ENCODE data around the gene WDR64.

WDR64 gene

DNA sequence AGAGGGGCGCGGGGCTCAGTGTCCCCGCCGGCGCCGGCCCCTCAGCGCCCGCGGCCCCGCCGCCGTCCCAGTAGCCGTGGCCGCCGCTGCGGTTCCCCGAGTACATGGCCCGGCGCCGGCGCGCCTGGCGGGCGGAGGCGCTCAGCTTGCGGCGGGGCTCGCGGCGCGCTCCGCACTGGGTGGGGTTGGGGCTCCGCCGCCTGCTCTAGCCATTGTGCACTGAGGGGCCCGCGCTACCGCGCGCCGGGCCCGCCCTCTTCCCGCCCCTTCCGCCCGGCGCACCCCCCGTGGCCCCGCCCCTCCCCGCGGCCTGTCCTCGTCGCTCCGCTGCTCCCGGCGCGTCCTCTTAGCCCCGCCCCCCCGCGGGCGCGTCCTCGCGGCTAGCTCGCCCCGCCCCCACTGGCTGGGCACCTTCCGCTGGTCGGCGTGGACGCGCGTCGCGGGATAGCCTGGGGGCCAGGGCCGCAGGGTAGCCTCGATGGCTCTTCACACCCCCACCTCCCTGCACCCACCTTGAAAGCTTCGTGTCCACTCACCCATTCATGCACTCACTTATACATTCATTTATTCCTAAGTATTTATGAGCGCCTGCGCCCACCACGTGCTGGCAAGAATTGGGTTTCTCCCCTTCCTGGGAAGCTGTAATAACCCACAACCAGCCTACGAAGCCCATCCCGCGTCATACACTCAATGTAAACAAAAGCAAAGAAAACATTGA is 11.8 kb upstream of the WDR64 start, which contains the start of the genes CHML and OPN3:
Gene CHML, minus strand, starts transcription at position 221 of the 718 bp plus-strand sequence. CDS start 4,603 bp downstream, outside the sequence.
Gene OPN3, minus strand, starts transcription at position 221 of the 718 bp plus-strand sequence. Its CDS starts 115 bp downstream, at position 106.
- TF ChIP-seq, protein P1, sequence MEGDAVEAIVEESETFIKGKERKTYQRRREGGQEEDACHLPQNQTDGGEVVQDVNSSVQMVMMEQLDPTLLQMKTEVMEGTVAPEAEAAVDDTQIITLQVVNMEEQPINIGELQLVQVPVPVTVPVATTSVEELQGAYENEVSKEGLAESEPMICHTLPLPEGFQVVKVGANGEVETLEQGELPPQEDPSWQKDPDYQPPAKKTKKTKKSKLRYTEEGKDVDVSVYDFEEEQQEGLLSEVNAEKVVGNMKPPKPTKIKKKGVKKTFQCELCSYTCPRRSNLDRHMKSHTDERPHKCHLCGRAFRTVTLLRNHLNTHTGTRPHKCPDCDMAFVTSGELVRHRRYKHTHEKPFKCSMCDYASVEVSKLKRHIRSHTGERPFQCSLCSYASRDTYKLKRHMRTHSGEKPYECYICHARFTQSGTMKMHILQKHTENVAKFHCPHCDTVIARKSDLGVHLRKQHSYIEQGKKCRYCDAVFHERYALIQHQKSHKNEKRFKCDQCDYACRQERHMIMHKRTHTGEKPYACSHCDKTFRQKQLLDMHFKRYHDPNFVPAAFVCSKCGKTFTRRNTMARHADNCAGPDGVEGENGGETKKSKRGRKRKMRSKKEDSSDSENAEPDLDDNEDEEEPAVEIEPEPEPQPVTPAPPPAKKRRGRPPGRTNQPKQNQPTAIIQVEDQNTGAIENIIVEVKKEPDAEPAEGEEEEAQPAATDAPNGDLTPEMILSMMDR (IDR thresholded peaks at IDR 0.05; ENCODE audit: borderline replicate concordance, control extremely low read depth, extremely low read depth, insufficient read depth, missing control alignments): no peak
- in situ Hi-C loops (cut with MboI; ENCODE audit: low sequenced_read_pairs, unreplicated experiment): no loop called here
- DNase-seq (ENCODE audit: low spot score): peak; percentile 98

DNA sequence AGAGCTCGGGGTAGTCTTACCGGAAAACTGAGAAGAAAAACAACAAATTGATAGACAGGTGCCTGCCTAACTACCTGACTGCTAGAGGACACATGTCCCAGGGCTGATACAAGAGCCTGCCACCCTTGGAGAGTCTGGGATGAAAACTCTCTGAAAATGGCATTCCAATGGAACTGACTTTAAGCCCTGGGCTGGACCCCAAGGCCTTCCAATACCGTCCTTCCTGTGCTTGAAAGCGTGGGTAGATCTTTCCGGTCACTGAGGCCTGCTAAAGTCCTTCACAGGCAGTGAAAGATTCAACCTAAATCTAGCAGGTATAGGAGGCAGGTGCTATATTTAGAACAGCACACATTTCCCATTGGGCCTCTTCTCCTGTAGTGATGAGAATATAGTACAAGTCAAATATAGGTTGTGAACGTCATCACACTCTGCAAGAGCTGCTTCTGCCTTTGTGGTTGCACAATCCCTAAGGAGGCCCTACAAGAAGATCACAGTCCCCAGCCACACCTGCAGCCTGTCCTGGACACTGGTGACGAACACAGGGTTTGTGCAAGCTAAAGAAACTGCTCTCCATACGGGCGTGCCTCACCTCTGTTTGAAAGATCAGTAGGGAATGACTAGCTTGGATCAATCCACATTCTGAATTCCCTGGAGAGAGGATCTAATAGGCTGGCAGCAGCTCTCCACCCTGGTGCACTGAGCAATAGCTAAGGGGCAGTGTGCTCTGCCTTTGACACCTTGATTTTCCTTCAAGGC is 11.0 kb upstream of the WDR64 start:
- TF ChIP-seq, protein P1 (IDR thresholded peaks at IDR 0.05; ENCODE audit: borderline replicate concordance, control extremely low read depth, extremely low read depth, insufficient read depth, missing control alignments): no peak
- no peak for DNase-seq (ENCODE audit: low spot score)
- in situ Hi-C loops (cut with MboI; ENCODE audit: low sequenced_read_pairs, unreplicated experiment): no loop called here

DNA sequence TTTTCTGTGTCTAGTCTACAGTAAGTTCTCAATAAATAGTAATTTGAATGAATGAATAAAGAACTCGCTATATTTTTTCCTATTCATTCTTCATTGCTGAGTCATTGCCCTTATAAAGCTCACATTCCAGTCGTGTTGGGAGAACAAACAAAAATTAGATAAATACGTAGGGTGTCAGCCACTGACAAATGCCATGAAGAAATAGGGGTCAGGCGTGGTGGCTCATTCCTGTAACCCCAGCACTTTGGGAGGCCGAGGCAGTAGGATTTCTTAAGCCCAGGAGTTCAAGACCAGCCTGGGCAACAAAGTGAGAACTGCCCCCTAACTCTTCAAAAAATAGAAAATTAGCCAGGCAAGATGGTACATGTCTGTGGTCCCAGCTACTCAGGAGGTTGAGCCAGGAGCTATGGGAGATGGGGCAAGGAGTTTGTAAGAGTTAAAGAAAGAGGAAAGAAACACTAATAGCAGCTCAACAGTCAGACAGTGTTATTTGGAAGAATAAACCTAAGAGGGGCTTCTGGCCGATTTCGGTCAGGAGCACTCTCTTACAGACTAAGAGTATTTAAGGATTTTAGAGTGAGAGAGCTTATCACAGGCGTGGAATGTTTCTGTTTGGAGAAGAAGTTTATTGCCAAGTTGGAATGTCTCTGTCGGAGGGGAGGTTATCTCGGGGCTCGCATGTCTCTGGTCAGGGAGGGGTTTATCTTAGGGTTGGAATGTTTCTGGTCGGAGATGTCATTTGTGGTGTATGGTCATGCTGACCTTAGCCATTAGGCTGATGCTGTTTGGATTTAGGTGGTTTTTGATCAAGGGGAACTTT is 10.1 kb upstream of the WDR64 start:
- in situ Hi-C loops (cut with MboI; ENCODE audit: low sequenced_read_pairs, unreplicated experiment): no loop called here
- TF ChIP-seq, protein P1 (IDR thresholded peaks at IDR 0.05; ENCODE audit: borderline replicate concordance, control extremely low read depth, extremely low read depth, insufficient read depth, missing control alignments): no peak
- DNase-seq (ENCODE audit: low spot score): no peak

DNA sequence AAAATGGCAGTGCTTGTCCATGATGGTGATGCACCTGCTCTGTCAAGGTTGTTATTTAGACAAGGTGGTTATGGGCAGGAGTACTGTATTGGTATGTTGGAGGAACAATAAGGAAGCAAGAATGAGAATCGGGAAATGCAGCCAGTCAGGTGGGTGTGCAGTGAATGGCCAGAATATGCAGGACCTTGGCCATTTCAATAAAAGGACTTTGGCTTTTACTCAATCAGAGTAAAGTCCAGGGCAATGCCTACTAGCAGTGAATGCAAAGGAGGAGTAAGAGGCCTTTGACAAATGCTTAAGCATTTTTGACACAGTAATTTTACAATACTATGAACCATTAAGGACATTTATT is 9.5 kb upstream of the WDR64 start:
- in situ Hi-C loops (cut with MboI; ENCODE audit: low sequenced_read_pairs, unreplicated experiment): no loop called here
- TF ChIP-seq, protein P1 (IDR thresholded peaks at IDR 0.05; ENCODE audit: borderline replicate concordance, control extremely low read depth, extremely low read depth, insufficient read depth, missing control alignments): no peak
- no peak for DNase-seq (ENCODE audit: low spot score)

DNA sequence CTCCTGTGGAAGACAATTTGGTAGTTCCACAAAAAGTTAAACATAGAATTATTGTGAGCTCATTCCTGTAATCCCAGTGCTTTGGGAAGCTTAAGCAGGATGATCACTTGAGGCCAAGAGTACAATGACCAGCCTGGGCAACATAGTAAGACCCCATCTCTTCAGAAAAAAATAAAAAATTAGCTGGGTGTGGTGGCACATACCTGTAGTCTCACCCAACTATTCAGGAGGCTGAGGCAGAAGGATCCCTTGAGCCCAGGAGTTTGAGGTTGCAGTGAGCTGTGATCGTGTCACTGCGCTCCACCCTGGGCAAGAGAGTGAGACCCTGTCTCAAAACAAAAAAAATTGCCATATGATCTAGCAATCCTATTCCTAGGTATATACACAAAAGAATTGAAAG is 7.8 kb upstream of the WDR64 start:
- no peak for DNase-seq (ENCODE audit: low spot score)
- TF ChIP-seq, protein P1 (IDR thresholded peaks at IDR 0.05; ENCODE audit: borderline replicate concordance, control extremely low read depth, extremely low read depth, insufficient read depth, missing control alignments): no peak
- in situ Hi-C loops (cut with MboI; ENCODE audit: low sequenced_read_pairs, unreplicated experiment): no loop called here

DNA sequence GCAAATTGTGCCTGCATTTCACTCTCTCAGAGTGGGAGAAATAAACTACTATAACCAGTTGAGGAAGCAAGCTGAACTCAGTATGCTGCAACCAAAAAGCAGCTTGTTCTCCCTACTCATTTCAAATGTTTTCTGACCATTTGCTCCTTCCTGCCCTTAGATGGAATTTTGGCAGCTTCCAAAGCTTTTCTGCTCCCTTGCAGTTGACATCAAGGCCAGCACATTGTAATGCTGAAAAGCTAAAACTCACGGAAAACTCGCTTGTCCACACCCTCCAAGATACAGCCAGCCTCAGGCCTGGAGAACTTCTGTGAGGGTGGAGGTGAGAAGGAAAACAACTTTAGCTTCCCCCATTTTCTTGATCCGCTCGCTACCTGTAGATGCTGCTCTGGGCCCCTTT is 6.9 kb upstream of the WDR64 start:
- no peak for DNase-seq (ENCODE audit: low spot score)
- in situ Hi-C loops (cut with MboI; ENCODE audit: low sequenced_read_pairs, unreplicated experiment): no loop called here
- TF ChIP-seq, protein P1 (IDR thresholded peaks at IDR 0.05; ENCODE audit: borderline replicate concordance, control extremely low read depth, extremely low read depth, insufficient read depth, missing control alignments): no peak

Measured in GM13976 (cell line).